HG02938 (cell line): ENCODE results near the gene GIMAP8.
A peak's percentile ranks its signal among the peaks of the same experiment; 100 is the strongest.

Experiments
- ATAC-seq: cut with Tn5 transposase; IDR thresholded peaks from one replicate; pipeline ENCODE4 v1.9.1; 2021; ENCODE audit warnings: mild to moderate bottlenecking, moderate library complexity; ENCODE audit not compliant: unreplicated experiment

The GIMAP8 gene

DNA sequence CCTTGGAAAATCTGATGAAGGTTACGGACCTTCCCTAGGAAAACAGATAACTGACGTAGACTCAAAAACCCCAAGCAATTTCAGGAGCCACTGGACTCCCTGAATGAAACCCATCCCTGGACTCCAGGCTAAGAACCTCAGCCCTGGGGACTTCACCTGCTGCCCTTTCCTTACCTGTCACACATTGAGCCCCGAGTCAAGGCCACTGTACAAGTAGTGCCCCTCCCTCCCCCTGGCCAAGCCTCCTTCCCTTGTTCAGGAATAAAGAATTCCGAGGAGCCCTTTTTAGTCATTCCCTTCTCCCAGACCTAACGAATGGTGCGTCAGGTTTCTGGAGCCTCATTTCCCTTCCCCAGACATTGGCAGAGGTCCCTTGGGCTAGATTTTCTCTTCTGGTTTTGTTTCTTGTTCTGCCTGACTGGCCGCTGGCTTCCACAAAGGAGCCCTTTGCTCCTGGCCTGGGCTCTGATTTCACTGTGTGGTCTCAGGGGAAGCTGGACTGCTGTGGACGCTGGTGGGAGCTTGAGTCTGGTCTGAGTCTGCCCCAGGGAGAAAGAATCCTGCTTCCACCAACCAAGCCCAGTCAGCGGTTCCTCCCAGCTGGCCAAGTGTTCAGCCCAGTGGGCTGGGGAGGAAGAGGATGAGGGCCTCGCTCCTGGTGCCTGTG lies 39.6 kb upstream of the GIMAP8 start:
- no peak for ATAC-seq

GRCh38 chr7:150411606-150412005 lies 38.8 kb upstream of the GIMAP8 start:
- ATAC-seq: no peak

GRCh38 chr7:150412016-150412415 lies 38.4 kb upstream of the GIMAP8 start:
- no peak for ATAC-seq

- no peak for ATAC-seq
Measured at GRCh38 chr7:150412518-150413488, 37.6 kb upstream of the GIMAP8 start.

GRCh38 chr7:150413640-150414081 lies 36.8 kb upstream of the GIMAP8 start:
- ATAC-seq: no peak

- ATAC-seq: no peak
Measured at GRCh38 chr7:150415161-150416153, 35.0 kb upstream of the GIMAP8 start.

DNA sequence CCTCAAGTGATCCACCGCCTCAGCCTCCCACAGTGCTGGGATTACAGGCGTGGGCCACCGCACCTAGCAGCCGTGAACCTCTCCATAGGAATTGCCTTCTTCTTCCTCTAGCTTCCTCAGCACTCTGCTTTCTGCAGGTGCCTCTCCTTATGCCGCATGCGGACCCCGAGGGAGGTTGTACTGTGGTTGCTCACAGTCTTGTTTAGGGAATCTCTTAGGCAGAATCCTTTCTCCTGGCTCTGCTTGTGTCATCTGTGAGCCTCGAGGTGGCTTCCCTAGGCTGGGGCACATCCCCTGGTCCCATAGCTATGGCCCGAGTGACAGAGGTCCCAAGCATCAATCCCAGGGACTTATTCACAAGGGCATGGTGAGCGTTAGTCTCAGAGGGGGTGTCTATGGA lies 33.2 kb upstream of the GIMAP8 start:
- ATAC-seq: no peak

GRCh38 chr7:150417863-150418262 lies 32.6 kb upstream of the GIMAP8 start:
- no peak for ATAC-seq

GRCh38 chr7:150420242-150420641 lies 30.2 kb upstream of the GIMAP8 start:
- no peak for ATAC-seq

GRCh38 chr7:150420987-150421674 lies 29.3 kb upstream of the GIMAP8 start:
- peak; percentile 94 for ATAC-seq

GRCh38 chr7:150421831-150422230 lies 28.6 kb upstream of the GIMAP8 start:
- no peak for ATAC-seq

DNA sequence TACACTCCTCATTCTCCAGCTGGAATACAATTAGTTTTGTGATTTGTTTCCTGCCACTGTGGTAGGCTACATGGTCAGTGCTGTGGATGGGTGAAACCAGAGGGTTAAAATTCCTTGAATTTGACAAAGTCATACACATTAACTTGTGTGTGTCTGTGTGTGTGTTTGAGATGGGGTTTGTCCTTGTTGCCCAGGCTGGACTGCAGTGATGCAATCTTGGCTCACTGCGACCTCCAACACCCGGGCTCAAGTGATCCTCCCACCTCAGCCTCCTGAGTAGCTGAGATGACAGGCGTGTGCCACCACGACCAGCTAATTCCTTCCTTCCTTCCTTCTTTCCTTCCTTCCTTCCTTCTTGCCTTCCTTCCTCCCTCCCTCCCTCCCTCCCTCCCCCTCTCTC lies 24.8 kb upstream of the GIMAP8 start:
- ATAC-seq: no peak

DNA sequence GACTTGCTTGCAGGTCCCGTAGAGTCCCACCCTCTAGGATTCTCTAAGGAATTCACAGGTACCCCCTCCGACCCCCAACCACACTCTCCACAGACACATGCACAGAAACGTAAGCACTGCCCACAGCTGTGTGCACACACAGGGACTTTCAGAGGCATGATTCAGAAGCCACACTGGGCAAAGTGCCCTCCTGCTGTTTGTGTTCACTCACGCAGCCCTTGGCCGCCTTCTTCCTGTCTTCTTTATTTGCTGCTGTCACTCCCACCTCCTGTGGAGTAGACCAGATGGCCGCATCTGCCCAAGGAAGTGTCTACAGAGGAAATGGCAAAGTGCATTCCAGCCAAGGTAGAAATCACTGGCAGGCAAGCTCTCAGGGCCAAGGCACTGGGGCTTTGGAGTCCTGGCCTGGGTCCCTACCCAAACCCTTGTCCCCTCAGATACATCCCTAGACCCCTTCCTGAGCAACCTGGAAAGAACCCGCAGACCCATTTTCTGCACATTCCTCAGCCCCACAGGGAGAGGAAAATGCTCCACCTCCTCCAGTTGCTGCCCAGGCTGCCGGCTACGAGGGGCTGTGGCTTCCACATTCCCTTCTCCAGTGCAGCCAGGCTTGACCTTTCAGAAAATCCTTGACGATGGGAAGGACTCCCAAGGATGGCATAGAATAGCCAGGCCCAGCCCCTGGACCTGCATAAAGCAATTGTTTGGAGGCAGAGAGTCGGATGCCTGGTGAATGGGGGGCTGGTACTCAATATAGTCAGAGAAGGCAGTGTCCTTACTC lies 21.6 kb upstream of the GIMAP8 start:
- ATAC-seq: no peak

DNA sequence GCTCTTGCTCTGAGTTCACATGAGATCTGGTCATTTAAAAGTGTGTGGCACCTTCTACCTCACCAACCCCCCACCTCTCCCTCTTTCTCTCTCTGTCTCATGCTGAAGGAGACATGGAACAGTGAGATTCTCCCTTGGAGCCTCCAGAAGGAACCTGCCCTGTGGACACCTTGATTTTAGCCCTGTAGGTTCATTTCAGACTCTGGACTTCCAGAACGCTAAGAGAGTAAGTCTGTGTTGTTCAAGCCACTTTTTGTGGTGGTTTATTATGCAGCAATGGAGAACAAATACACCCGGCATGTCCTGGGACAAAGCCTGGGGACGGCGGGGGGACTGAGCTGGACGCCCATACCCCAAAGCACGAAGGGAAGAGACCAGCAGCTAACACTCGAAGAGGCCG lies 20.7 kb upstream of the GIMAP8 start:
- ATAC-seq: no peak

- no peak for ATAC-seq
Measured at GRCh38 chr7:150430465-150431085, 19.9 kb upstream of the GIMAP8 start.

DNA sequence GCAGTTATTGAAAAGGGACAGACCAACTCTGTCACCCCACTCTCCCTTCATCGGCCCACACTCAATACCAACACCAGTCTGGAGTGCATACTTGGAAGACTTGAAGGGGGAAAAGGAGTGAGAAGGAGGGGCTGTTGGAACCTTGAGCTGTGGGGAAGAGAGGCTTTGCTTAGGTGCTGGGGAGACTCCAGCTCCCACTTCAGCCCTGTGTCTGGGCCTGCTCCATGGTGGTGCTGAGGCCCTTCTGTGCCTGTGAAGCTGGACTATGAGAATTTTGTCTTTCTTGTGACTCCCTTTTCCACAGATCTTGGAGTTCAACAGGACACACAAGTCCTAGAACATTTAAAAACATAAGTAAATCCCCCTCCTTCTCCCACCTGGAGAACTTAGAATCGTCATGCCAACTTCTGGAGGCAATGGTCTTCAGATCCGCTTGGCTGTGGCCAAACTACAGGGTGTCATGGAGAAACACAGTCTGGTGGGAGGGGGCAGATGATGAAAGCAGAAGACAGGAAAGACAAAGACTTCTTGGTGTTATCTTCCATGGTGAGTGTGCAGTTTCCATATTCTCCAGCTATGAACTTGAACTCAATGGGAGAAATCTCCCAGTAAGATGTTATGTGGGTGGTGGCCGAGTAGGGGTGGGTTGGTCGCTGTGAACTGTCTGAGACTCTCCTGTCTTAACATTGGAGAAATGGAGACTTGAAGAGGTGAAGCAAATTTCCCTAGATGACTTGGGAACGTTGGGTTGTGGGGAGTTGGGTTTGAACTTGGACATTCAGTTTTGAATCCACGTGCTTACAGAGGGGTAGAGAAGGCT lies 18.4 kb upstream of the GIMAP8 start:
- no peak for ATAC-seq

DNA sequence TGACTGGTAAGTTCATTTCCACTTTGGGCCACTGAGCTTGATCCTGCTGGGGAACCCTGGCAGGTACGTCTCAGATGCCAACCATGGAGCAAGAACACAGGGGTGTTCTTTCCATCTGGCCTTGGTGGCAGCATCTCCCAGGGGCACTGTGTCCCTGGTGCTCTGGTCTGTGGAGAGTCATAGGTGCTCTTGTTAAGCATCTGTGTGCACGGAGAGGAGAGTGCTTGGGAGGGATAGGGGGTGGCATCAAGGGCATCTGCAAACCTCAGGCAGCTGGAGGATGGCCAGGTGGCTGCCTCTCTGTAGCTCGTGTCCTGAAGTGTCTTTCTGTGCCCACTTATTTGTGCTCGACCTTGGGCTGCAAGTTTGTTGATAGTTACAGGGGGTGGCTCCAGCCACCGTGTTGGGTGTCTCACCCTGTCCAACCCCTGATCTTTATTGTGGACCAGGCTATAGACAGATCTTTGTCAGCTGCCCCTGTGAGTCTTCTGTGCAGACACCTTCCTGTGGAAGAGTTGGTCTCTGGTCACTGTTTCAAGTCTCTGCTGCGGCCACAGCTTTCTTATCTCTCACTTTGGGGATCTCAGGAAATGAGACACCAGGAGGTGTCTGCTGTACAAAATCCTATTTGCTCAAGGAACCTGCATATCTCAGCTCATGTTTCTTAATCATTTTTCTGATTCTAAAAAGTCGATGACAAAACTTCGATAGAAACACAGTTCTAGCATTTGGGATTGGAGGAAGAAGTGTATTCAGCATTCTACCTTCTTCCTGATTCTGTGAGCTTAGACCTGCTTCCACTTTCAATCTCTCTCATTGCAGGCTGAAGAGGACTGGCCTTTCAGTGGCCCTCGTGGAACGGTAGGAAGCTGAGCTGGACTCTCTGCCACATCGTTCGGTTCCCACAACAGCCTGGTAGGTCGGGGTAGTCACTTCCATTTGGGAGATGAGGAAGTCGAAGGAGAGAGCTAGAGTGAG lies 17.2 kb upstream of the GIMAP8 start:
- no peak for ATAC-seq
